Nephron progenitor cell (in vitro differentiated cells): ENCODE measurements around the gene ARMC3.

Experiments used
- DNase-seq: peaks from one replicate; pipeline ENCODE4 v3.0.0; 2021
- H3K27ac Mint-ChIP-seq: 2 replicates; pipeline ENCODE4 v1.8.0; 2021; ENCODE audit warnings: mild to moderate bottlenecking, moderate library complexity, mixed read lengths
- H3K27me3 Mint-ChIP-seq: 2 replicates; pipeline ENCODE4 v1.8.0; 2021; ENCODE audit warnings: mild to moderate bottlenecking, low read depth, mixed read lengths; ENCODE audit not compliant: poor library complexity
- H3K36me3 Mint-ChIP-seq: 2 replicates; pipeline ENCODE4 v1.8.0; 2021; ENCODE audit warnings: low read depth, mixed read lengths
- H3K4me1 Mint-ChIP-seq: 2 replicates; pipeline ENCODE4 v1.8.0; 2021; ENCODE audit warnings: mixed read lengths
- H3K4me3 Mint-ChIP-seq: 2 replicates; pipeline ENCODE4 v1.8.0; 2021; ENCODE audit warnings: mild to moderate bottlenecking, moderate library complexity, mixed read lengths
- H3K9me3 Mint-ChIP-seq: 2 replicates; pipeline ENCODE4 v1.8.0; 2021; ENCODE audit warnings: mild to moderate bottlenecking, moderate library complexity, mixed read lengths
- CTCF ChIP-seq: fragments of 200-600 bp; sonication (generic); IDR thresholded peaks from 2 replicates; pipeline ENCODE4 v1.5.0; 2021; ENCODE audit warnings: antibody characterized with exemption

The ARMC3 gene

DNA sequence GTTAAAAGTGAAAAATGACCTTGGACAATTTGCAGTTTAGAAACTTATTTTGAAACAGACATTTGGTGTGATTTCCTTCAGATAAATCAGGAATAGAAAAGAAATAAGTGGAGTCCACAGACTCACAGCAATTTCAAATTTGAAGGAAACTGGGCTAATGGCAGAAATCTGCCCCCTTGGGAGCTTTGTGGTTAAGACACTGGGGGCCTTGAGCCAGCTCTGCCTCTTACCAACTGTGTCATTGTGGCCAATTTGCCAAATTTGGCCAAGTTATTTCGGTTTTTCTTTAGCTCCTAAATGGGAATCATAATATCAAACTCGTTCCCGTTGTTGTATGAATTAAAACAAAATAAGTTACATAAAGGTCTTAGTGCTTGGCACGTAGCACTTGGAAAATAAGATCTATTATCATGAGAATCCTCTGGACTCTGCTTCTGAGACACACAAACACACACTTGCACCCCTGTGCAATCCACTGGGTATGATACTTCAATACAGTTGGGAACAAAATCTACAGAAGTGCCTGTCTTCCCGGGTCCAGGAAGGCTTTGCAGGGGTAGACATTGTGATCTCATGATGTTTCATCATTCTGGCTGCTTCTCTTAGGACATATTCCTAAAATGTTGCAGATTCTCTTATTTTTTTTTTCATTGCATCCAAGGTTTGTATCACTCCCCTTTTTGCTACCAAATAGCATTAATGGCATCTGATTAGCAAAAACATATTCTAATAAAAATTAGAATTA is 4.9 kb downstream of the ARMC3 start:
- TF ChIP-seq CTCF: no peak
- H3K9me3 Mint-ChIP-seq: no peaks in the 10 kb centered on the region
- peaks cover 13% of the 10 kb centered on the region for H3K4me1 Mint-ChIP-seq
- no peaks in the 10 kb centered on the region for H3K36me3 Mint-ChIP-seq
- H3K4me3 Mint-ChIP-seq: no peak overlapping the region
- H3K27ac Mint-ChIP-seq: no peak overlapping the region
- peaks cover 18% of the 10 kb centered on the region for H3K27me3 Mint-ChIP-seq
- DNase-seq: no peak

DNA sequence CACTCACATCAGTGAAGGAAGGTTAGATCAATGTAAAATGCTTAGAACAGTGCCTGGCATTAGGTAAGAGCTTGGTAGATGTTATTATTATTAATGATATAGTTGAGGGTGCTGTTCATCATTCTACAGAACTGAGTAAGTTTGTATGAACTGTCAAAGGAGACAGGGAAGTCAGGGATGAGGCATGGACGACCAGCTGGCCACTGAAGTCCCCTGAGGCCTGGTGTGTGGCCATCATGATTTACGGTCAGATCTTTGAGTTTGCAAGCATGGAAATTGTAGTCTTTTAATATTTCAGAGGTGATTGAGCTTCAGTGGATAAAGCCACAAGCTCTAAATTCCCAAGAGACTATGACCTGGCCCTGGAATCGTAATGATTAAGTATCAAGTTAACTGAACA is 6.9 kb downstream of the ARMC3 start:
- H3K4me1 Mint-ChIP-seq: peaks cover 13% of the 10 kb centered on the region
- H3K36me3 Mint-ChIP-seq: no peaks in the 10 kb centered on the region
- H3K27ac Mint-ChIP-seq: no peak overlapping the region
- DNase-seq: no peak
- no peak overlapping the region for H3K4me3 Mint-ChIP-seq
- no peaks in the 10 kb centered on the region for H3K9me3 Mint-ChIP-seq
- H3K27me3 Mint-ChIP-seq: peaks cover 6% of the 10 kb centered on the region
- TF ChIP-seq CTCF: no peak

DNA sequence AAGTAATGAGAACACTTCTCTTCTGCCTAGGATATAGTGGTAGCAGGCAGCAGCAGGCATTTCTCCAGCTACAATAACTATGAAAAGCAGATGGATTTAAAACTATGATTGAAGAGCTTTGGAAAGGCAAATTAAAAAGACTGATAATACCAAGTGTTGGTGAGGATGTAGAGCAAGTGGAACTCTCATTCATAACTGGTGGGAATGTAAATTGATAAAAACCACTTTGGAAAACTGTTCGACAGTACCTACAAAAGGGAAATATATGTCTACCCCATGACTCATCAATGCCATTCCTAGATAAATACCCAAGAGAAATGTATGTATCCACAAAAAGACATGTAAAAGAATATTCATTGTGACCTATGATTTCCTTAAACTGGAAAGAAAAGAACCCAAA is 14.6 kb downstream of the ARMC3 start:
- no peak for DNase-seq
- no peak overlapping the region for H3K4me3 Mint-ChIP-seq
- peaks cover 23% of the 10 kb centered on the region for H3K9me3 Mint-ChIP-seq
- H3K4me1 Mint-ChIP-seq: no peaks in the 10 kb centered on the region
- H3K36me3 Mint-ChIP-seq: no peaks in the 10 kb centered on the region
- peaks cover 13% of the 10 kb centered on the region for H3K27me3 Mint-ChIP-seq
- TF ChIP-seq CTCF: no peak
- no peak overlapping the region for H3K27ac Mint-ChIP-seq

GRCh38 chr10:22945934-22946673 is 18.3 kb downstream of the ARMC3 start:
- H3K27me3 Mint-ChIP-seq: peaks cover 10% of the 10 kb centered on the region
- no peaks in the 10 kb centered on the region for H3K4me1 Mint-ChIP-seq
- peaks cover 15% of the 10 kb centered on the region for H3K36me3 Mint-ChIP-seq
- H3K9me3 Mint-ChIP-seq: peaks cover 50% of the 10 kb centered on the region
- H3K27ac Mint-ChIP-seq: no peak overlapping the region
- TF ChIP-seq CTCF: no peak
- H3K4me3 Mint-ChIP-seq: no peak overlapping the region
- no peak for DNase-seq

GRCh38 chr10:22954970-22955369 is 27.1 kb downstream of the ARMC3 start:
- TF ChIP-seq CTCF: no peak
- peaks cover 38% of the 10 kb centered on the region for H3K9me3 Mint-ChIP-seq
- H3K27me3 Mint-ChIP-seq: no peaks in the 10 kb centered on the region
- no peak overlapping the region for H3K4me3 Mint-ChIP-seq
- H3K27ac Mint-ChIP-seq: no peak overlapping the region
- no peak for DNase-seq
- H3K36me3 Mint-ChIP-seq: peaks cover 20% of the 10 kb centered on the region
- peaks cover 6% of the 10 kb centered on the region for H3K4me1 Mint-ChIP-seq
